ENCODE data around the gene HOXB3. TPM values are rescaled to one million over a fixed set of nuclear protein-coding genes. Genes with fewer than 3 reads are reported as not detected.

The HOXB3 gene
- total and polyA plus RNA-seq, 10 donors: 3.6 to 23.1 (median 8.8) TPM

DNA sequence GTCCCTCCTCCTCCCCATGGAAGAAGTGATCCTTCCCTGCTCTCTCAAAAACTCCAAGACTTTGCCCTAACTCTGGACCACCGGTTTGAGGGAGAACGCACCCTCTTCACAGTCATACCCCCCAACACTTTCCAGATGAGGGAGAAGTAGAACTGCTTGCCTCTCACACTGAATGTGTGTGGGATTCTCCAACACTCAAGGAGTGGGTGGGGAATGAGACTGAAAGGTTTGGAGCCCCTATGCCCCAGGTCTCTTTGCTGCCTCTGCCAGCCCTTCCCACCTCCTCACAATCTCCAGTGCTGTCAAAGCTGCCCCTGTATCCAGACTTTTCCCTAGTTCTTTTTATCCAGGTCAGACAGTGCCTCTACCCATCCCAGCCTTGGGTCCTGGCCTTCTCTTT, 23.3 kb downstream of the HOXB3 start:
- DNase-seq: no peak
- WGBS, 5 donors: 41 to 62% (median 48%) methylated on average over 2 of the region's 2 CpGs
- intact Hi-C loops (cut with DNase I; ENCODE audit: low total_unique reads): no loop called here
- no peak for TF ChIP-seq CTCF (IDR thresholded peaks at IDR 0.05 in 8 of 11, conservative IDR thresholded peaks at IDR 0.05 in 3 of 11)
- no peak for TF ChIP-seq POLR2AphosphoS5 (IDR thresholded peaks at IDR 0.05)
- no peak for TF ChIP-seq POLR2A (IDR thresholded peaks at IDR 0.05)
- H3K4me1 ChIP-seq: peaks cover 0 to 64% (median 13%) of the 10 kb centered on the region in 6 donors
- H3K27ac ChIP-seq: peak overlapping the region in 4 of 8 donors; percentile 68 to 89 (median 84)
- H3K9me3 ChIP-seq: no peaks in the 10 kb centered on the region
- H3K27me3 ChIP-seq (replicated peaks in 1 of 7): peaks cover 0 to 90% (median 18%) of the 10 kb centered on the region in 7 donors
- no peak overlapping the region for H3K4me3 ChIP-seq
- no peaks in the 10 kb centered on the region for H3K36me3 ChIP-seq

- intact Hi-C loops (cut with DNase I; ENCODE audit: low total_unique reads): no loop called here
Measured at GRCh38 chr17:48565925-48566710, 23.9 kb downstream of the HOXB3 start.

GRCh38 chr17:48565022-48565554, 25.0 kb downstream of the HOXB3 start:
- Histone ChIP-seq H3K4me3 (peak overlapping the region in 2 of 8 donors; percentile 42 to 59), H3K36me3 (no peaks in the 10 kb centered on the region), H3K27me3 (replicated peaks in 1 of 7) (peaks cover 0 to 84% (median 18%) of the 10 kb centered on the region in 7 donors), H3K9me3 (no peaks in the 10 kb centered on the region), H3K27ac (peak overlapping the region in 7 of 8 donors; percentile 55 to 89 (median 70)), H3K4me1 (peaks cover 0 to 76% (median 15%) of the 10 kb centered on the region in 6 donors)
- TF ChIP-seq CTCF (IDR thresholded peaks at IDR 0.05 in 8 of 11, conservative IDR thresholded peaks at IDR 0.05 in 3 of 11) (no peak), POLR2A (IDR thresholded peaks at IDR 0.05) (no peak), POLR2AphosphoS5 (IDR thresholded peaks at IDR 0.05) (no peak)
- DNase-seq: no peak
- intact Hi-C loops (cut with DNase I; ENCODE audit: low total_unique reads): no loop called here
- 65 to 85% (median 78%) methylated on average over 2 of the region's 2 CpGs for WGBS, 5 donors

More at GRCh38 chr17:48565925-48566710, 23.9 kb downstream of the HOXB3 start:
- 72 to 89% (median 76%) methylated on average over 4 of the region's 4 CpGs for WGBS, 5 donors
- H3K4me1 ChIP-seq: peaks cover 0 to 69% (median 15%) of the 10 kb centered on the region in 6 donors
- H3K4me3 ChIP-seq: no peak overlapping the region
- peak overlapping the region in 5 of 8 donors; percentile 68 to 89 (median 72) for H3K27ac ChIP-seq
- peaks cover 0 to 93% (median 18%) of the 10 kb centered on the region in 7 donors for H3K27me3 ChIP-seq (replicated peaks in 1 of 7)
- DNase-seq: no peak
- TF ChIP-seq POLR2AphosphoS5 (IDR thresholded peaks at IDR 0.05): no peak
- TF ChIP-seq CTCF (IDR thresholded peaks at IDR 0.05 in 8 of 11, conservative IDR thresholded peaks at IDR 0.05 in 3 of 11): no peak
- no peak for TF ChIP-seq POLR2A (IDR thresholded peaks at IDR 0.05)
- no peaks in the 10 kb centered on the region for H3K36me3 ChIP-seq
- H3K9me3 ChIP-seq: no peaks in the 10 kb centered on the region

Data from spleen (tissue), 11 donors.